HUDEP-2 (cell line): ENCODE results near the gene SESN3.
A peak's percentile ranks its signal among the peaks of the same experiment; 100 is the strongest.
"Not testable (repeated sequence)": the region's sequence is repeated elsewhere in the genome, so short reads cannot be mapped to it uniquely, and the experiment has no call there.

Experiments used
- DNase-seq, 76 experiments: peaks; one replicate each; lab custom pipeline; 2025; ENCODE audit not compliant: unreplicated experiment in 76 of 76; lab: John Stamatoyannopoulos, UW

SESN3 gene

GRCh38 chr11:95252586-95252985 is 21.6 kb upstream of the SESN3 start:
- no peak for DNase-seq

GRCh38 chr11:95251896-95252295 is 20.9 kb upstream of the SESN3 start:
- not testable (repeated sequence) for DNase-seq

GRCh38 chr11:95248666-95249467 is 17.9 kb upstream of the SESN3 start:
- no peak for DNase-seq

GRCh38 chr11:95247883-95248282 is 16.9 kb upstream of the SESN3 start:
- no peak for DNase-seq

- no peak for DNase-seq
Measured at GRCh38 chr11:95247127-95247684, 16.2 kb upstream of the SESN3 start.

- DNase-seq = no peak
Measured at GRCh38 chr11:95245581-95245980, 14.6 kb upstream of the SESN3 start.

GRCh38 chr11:95245038-95245437 is 14.0 kb upstream of the SESN3 start:
- DNase-seq = no peak

GRCh38 chr11:95243673-95244072 is 12.7 kb upstream of the SESN3 start:
- no peak for DNase-seq

GRCh38 chr11:95242845-95243605 is 12.0 kb upstream of the SESN3 start:
- DNase-seq = no peak

GRCh38 chr11:95242091-95242844 is 11.3 kb upstream of the SESN3 start:
- no peak for DNase-seq

GRCh38 chr11:95241681-95242081 is 10.7 kb upstream of the SESN3 start:
- no peak for DNase-seq

- DNase-seq = no peak
Measured at GRCh38 chr11:95239871-95240649, 9.1 kb upstream of the SESN3 start.

GRCh38 chr11:95232666-95233065 is 1.7 kb upstream of the SESN3 start:
- DNase-seq = no peak

- peak in 59 of 76 experiments; percentile 9 to 79 (median 45) for DNase-seq
Measured at GRCh38 chr11:95231881-95232605, 1.0 kb upstream of the SESN3 start.

- DNase-seq = peak in 1 of 76 experiments; percentile 17
Measured at GRCh38 chr11:95230810-95231126, 234 bp downstream of the SESN3 start.

- peak in 9 of 76 experiments; percentile 6 to 19 (median 9) for DNase-seq
Measured at GRCh38 chr11:95229993-95230809, 801 bp downstream of the SESN3 start.

GRCh38 chr11:95229199-95229992 is 1.6 kb downstream of the SESN3 start:
- DNase-seq = peak in 3 of 76 experiments; percentile 15 to 27 (median 19)
